C4-2B (cell line): ENCODE data around the gene ATP11C.

ENCODE experiments used
- ZFX ChIP-seq: fragments of 450-650 bp; IDR thresholded peaks from 2 replicates; pipeline ENCODE4 v1.6.1; 2017
- TF ChIP-seq, protein P1 (sequence below): fragments of 450-650 bp; conservative IDR thresholded peaks from 2 replicates; pipeline ENCODE4 v1.5.1; 2017; ENCODE audit warnings: mild to moderate bottlenecking

DNA sequence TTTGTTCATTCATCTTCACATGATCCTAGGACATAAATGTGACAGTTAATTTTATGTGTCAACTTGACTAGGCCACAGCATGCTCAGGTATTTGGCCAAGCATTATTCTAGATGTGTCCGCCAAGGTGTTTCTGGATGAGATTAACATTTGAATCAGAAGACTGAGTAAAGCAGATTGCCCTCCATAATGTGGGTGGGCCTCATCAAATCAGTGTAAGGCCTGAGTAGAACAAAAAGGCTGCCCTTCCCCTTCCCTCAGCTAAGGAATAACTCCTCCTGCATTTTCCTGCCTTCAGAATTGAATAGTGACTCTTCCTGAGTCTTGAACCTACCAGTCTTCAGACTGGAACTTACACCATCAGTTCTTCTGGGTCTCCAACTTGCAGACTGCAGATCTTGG, 18.4 kb downstream of the ATP11C start:
- TF ChIP-seq ZFX = no peak
- TF ChIP-seq, protein P1, sequence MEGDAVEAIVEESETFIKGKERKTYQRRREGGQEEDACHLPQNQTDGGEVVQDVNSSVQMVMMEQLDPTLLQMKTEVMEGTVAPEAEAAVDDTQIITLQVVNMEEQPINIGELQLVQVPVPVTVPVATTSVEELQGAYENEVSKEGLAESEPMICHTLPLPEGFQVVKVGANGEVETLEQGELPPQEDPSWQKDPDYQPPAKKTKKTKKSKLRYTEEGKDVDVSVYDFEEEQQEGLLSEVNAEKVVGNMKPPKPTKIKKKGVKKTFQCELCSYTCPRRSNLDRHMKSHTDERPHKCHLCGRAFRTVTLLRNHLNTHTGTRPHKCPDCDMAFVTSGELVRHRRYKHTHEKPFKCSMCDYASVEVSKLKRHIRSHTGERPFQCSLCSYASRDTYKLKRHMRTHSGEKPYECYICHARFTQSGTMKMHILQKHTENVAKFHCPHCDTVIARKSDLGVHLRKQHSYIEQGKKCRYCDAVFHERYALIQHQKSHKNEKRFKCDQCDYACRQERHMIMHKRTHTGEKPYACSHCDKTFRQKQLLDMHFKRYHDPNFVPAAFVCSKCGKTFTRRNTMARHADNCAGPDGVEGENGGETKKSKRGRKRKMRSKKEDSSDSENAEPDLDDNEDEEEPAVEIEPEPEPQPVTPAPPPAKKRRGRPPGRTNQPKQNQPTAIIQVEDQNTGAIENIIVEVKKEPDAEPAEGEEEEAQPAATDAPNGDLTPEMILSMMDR = no peak
